GM12873 (cell line): ENCODE measurements around the gene PKM.

Experiments used
- CTCF ChIP-seq: IDR thresholded peaks from 2 replicates; pipeline ENCODE4 v1.5.1; 2012; ENCODE audit warnings: low read depth, mild to moderate bottlenecking, moderate library complexity, low read length, control low read depth; ENCODE audit not compliant: insufficient read depth; ENCODE audit errors: missing control alignments

The PKM gene

GRCh38 chr15:72205273-72205672, 25.7 kb downstream of the PKM start:
- TF ChIP-seq CTCF = no peak

- no peak for TF ChIP-seq CTCF
These were observed 27.5 kb downstream of the PKM start for GRCh38 chr15:72203507-72203837.

- TF ChIP-seq CTCF = no peak
These were observed 28.0 kb downstream of the PKM start for GRCh38 chr15:72202801-72203506.

GRCh38 chr15:72202302-72202701, 28.7 kb downstream of the PKM start:
- TF ChIP-seq CTCF = no peak

- TF ChIP-seq CTCF = no peak
These were observed 29.5 kb downstream of the PKM start for GRCh38 chr15:72201391-72201921.

GRCh38 chr15:72200395-72201237, 30.4 kb downstream of the PKM start:
- TF ChIP-seq CTCF = no peak

- peak; percentile 97 for TF ChIP-seq CTCF
These were observed 31.2 kb downstream of the PKM start for GRCh38 chr15:72199721-72200212.
